ENCODE data around the gene ERCC1.

DNA sequence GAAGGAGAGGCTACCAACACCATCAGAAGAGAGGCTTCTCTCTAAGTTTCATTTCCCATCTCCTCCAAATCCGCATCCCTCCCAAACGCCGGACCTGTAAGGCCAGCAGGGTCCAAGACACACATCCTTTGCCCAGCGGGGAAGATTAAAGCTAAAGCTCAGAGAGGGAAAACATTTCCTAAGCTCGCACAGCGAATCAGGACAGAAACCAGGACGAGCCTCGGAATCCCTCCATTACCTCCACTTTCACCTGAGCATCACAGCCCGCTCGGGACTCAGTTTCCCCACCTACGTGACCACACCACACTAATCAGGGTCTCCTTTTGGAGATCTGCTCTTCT lies 43.4 kb upstream of the ERCC1 start:
- TF ChIP-seq POLR2A (IDR thresholded peaks at IDR 0.05) (no peak), EP300 (IDR thresholded peaks at IDR 0.05) (no peak)
- TF ChIP-seq, protein P1, sequence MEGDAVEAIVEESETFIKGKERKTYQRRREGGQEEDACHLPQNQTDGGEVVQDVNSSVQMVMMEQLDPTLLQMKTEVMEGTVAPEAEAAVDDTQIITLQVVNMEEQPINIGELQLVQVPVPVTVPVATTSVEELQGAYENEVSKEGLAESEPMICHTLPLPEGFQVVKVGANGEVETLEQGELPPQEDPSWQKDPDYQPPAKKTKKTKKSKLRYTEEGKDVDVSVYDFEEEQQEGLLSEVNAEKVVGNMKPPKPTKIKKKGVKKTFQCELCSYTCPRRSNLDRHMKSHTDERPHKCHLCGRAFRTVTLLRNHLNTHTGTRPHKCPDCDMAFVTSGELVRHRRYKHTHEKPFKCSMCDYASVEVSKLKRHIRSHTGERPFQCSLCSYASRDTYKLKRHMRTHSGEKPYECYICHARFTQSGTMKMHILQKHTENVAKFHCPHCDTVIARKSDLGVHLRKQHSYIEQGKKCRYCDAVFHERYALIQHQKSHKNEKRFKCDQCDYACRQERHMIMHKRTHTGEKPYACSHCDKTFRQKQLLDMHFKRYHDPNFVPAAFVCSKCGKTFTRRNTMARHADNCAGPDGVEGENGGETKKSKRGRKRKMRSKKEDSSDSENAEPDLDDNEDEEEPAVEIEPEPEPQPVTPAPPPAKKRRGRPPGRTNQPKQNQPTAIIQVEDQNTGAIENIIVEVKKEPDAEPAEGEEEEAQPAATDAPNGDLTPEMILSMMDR (IDR thresholded peaks at IDR 0.05) = no peak
